Astrocyte (in vitro differentiated cells and primary cell): Measurements from ENCODE around the gene APOBEC4.

Source experiments
- CTCF ChIP-seq: IDR thresholded peaks from 2 replicates; pipeline ENCODE4 v1.5.1; 2011; ENCODE audit warnings: low read depth, mild to moderate bottlenecking, inconsistent platforms, low read length, moderate library complexity; ENCODE audit not compliant: insufficient read depth
- EZH2 ChIP-seq: IDR thresholded peaks from 2 replicates; pipeline ENCODE4 v1.6.1; 2012; ENCODE audit warnings: mild to moderate bottlenecking, low read length, inconsistent platforms; ENCODE audit not compliant: insufficient read depth

GRCh38 chr1:183689762-183690204, 36.7 kb upstream of the APOBEC4 start:
- no peak for TF ChIP-seq CTCF
- no peak for TF ChIP-seq EZH2
